NCI-H146 treated with DMSO at 0.1 percent for 48 hours (cell line): Measurements from ENCODE around the gene PKD1L1.
"Not testable (repeated sequence)": the region's sequence is repeated elsewhere in the genome, so short reads cannot be mapped to it uniquely, and the experiment has no call there.

ENCODE experiments used
- DNase-seq: peaks from one replicate; lab custom pipeline; 2025; ENCODE audit not compliant: unreplicated experiment; lab: John Stamatoyannopoulos, UW

The PKD1L1 gene

GRCh38 chr7:47937711-47938573, 10.3 kb downstream of the PKD1L1 start:
- DNase-seq: no peak

- no peak for DNase-seq
Observed at GRCh38 chr7:47937065-47937687, 11.1 kb downstream of the PKD1L1 start.

- no peak for DNase-seq
Observed at GRCh38 chr7:47936323-47936722, 11.9 kb downstream of the PKD1L1 start.

- DNase-seq: no peak
Observed at GRCh38 chr7:47935336-47935735, 12.9 kb downstream of the PKD1L1 start.

GRCh38 chr7:47934831-47935230, 13.4 kb downstream of the PKD1L1 start:
- DNase-seq: no peak

- DNase-seq: no peak
Observed at GRCh38 chr7:47933215-47933614, 15.1 kb downstream of the PKD1L1 start.

- no peak for DNase-seq
Observed at GRCh38 chr7:47932466-47933037, 15.7 kb downstream of the PKD1L1 start.

- DNase-seq: no peak
Observed at GRCh38 chr7:47932016-47932415, 16.2 kb downstream of the PKD1L1 start.

GRCh38 chr7:47931005-47932004, 17.0 kb downstream of the PKD1L1 start:
- DNase-seq: no peak

GRCh38 chr7:47924266-47924665, 24.0 kb downstream of the PKD1L1 start:
- no peak for DNase-seq

- DNase-seq: not testable (repeated sequence)
Observed at GRCh38 chr7:47923081-47923875, 25.0 kb downstream of the PKD1L1 start.

- DNase-seq: not testable (repeated sequence)
Observed at GRCh38 chr7:47916514-47916913, 31.8 kb downstream of the PKD1L1 start.

- DNase-seq: no peak
Observed at GRCh38 chr7:47915616-47915976, 32.7 kb downstream of the PKD1L1 start.

- DNase-seq: no peak
Observed at GRCh38 chr7:47914717-47915615, 33.3 kb downstream of the PKD1L1 start.

- DNase-seq: no peak
Observed at GRCh38 chr7:47912332-47912731, 35.9 kb downstream of the PKD1L1 start.

- DNase-seq: no peak
Observed at GRCh38 chr7:47908720-47909119, 39.5 kb downstream of the PKD1L1 start.

GRCh38 chr7:47907981-47908616, 40.2 kb downstream of the PKD1L1 start:
- DNase-seq: no peak

- no peak for DNase-seq
Observed at GRCh38 chr7:47906883-47907282, 41.4 kb downstream of the PKD1L1 start.
